ENCODE measurements around the gene CRTC2. TPM values are rescaled to one million over a fixed set of nuclear protein-coding genes. Genes with fewer than 3 reads are reported as not detected.

CRTC2 gene
- total RNA-seq, 1 experiment from 2014 or later = 40.8 TPM

- Histone ChIP-seq H3K27ac (ENCODE audit: low read depth, low read length, poor library complexity, severe bottlenecking) (peak overlapping the region; percentile 77), H3K9me3 (ENCODE audit: low read depth, low read length, poor library complexity, severe bottlenecking) (no peaks in the 10 kb centered on the region), H3K4me3 (ENCODE audit: low read depth, low read length, poor library complexity, severe bottlenecking) (peak overlapping the region; percentile 75), H3K4me1 (ENCODE audit: insufficient read depth, low read length, poor library complexity, severe bottlenecking) (peaks cover 27% of the 10 kb centered on the region), H3K27me3 (replicated peaks; ENCODE audit: insufficient read depth, low read depth, low read length, poor library complexity) (no peaks in the 10 kb centered on the region), H3K36me3 (ENCODE audit: insufficient read depth, low read length, poor library complexity, severe bottlenecking) (peaks cover under 1% of the 10 kb centered on the region)
- CTCF ChIA-PET = no interaction called here
- no peak for TF ChIP-seq CTCF (conservative IDR thresholded peaks at IDR 0.05; ENCODE audit: low read depth, low read length)
- TF ChIP-seq EZH2 (IDR thresholded peaks at IDR 0.05; ENCODE audit: borderline replicate concordance, low read depth, low read length, poor library complexity, severe bottlenecking) = no peak
- no TSS peak for BruUV-seq (replicated peaks)
- intact Hi-C loops (cut with micrococcal nuclease; ENCODE audit: unreplicated experiment) = loop anchor here (2.0 to 5.0 kb wide), 2 partner anchors 66 to 99 kb away; partner anchors contain the start of gene RAB13
- POLR2A ChIA-PET (ENCODE audit: low non-redundant PET) = interaction anchor here (0.7 kb wide), 1 partner anchor 17 kb away, joined by 3 read pairs; no protein-coding TSS in a partner anchor
- DNase-seq (ENCODE audit: low spot score) = no peak
Measured at GRCh38 chr1:153921080-153921802, 37.2 kb downstream of the CRTC2 start.

GRCh38 chr1:153919876-153920852, 38.2 kb downstream of the CRTC2 start:
- Histone ChIP-seq H3K36me3 (ENCODE audit: insufficient read depth, low read length, poor library complexity, severe bottlenecking) (peaks cover 2% of the 10 kb centered on the region), H3K4me1 (ENCODE audit: insufficient read depth, low read length, poor library complexity, severe bottlenecking) (peaks cover 27% of the 10 kb centered on the region), H3K9me3 (ENCODE audit: low read depth, low read length, poor library complexity, severe bottlenecking) (no peaks in the 10 kb centered on the region), H3K27me3 (replicated peaks; ENCODE audit: insufficient read depth, low read depth, low read length, poor library complexity) (no peaks in the 10 kb centered on the region), H3K27ac (ENCODE audit: low read depth, low read length, poor library complexity, severe bottlenecking) (peak overlapping the region; percentile 32), H3K4me3 (ENCODE audit: low read depth, low read length, poor library complexity, severe bottlenecking) (peak overlapping the region; percentile 75)
- ChIA-PET CTCF (interaction anchor here (0.6 to 1.0 kb wide), 2 partner anchors 93 to 161 kb away, joined by 3 to 4 read pairs; no protein-coding TSS in a partner anchor), POLR2A (ENCODE audit: low non-redundant PET) (no interaction called here)
- DNase-seq (ENCODE audit: low spot score) = peak; percentile 37
- no TSS peak for BruUV-seq (replicated peaks)
- intact Hi-C loops (cut with micrococcal nuclease; ENCODE audit: unreplicated experiment) = loop anchor here (2.0 to 5.0 kb wide), 2 partner anchors 67 to 98 kb away; partner anchors contain the start of gene RAB13
- TF ChIP-seq CTCF (conservative IDR thresholded peaks at IDR 0.05; ENCODE audit: low read depth, low read length) (peak; percentile 32; the same call in 1 of the 2 replicates), EZH2 (IDR thresholded peaks at IDR 0.05; ENCODE audit: borderline replicate concordance, low read depth, low read length, poor library complexity, severe bottlenecking) (no peak)

GRCh38 chr1:153916297-153916696, 42.1 kb downstream of the CRTC2 start:
- ChIA-PET CTCF (no interaction called here), POLR2A (ENCODE audit: low non-redundant PET) (no interaction called here)
- intact Hi-C loops (cut with micrococcal nuclease; ENCODE audit: unreplicated experiment) = no loop called here
- no peaks in the 10 kb centered on the region for H3K9me3 ChIP-seq (ENCODE audit: low read depth, low read length, poor library complexity, severe bottlenecking)
- H3K27ac ChIP-seq (ENCODE audit: low read depth, low read length, poor library complexity, severe bottlenecking) = no peak overlapping the region
- peaks cover 18% of the 10 kb centered on the region for H3K4me1 ChIP-seq (ENCODE audit: insufficient read depth, low read length, poor library complexity, severe bottlenecking)
- H3K27me3 ChIP-seq (replicated peaks; ENCODE audit: insufficient read depth, low read depth, low read length, poor library complexity) = no peaks in the 10 kb centered on the region
- TF ChIP-seq EZH2 (IDR thresholded peaks at IDR 0.05; ENCODE audit: borderline replicate concordance, low read depth, low read length, poor library complexity, severe bottlenecking) (no peak), CTCF (conservative IDR thresholded peaks at IDR 0.05; ENCODE audit: low read depth, low read length) (no peak)
- no peak for DNase-seq (ENCODE audit: low spot score)
- no TSS peak for BruUV-seq (replicated peaks)
- no peak overlapping the region for H3K4me3 ChIP-seq (ENCODE audit: low read depth, low read length, poor library complexity, severe bottlenecking)
- H3K36me3 ChIP-seq (ENCODE audit: insufficient read depth, low read length, poor library complexity, severe bottlenecking) = peaks cover 2% of the 10 kb centered on the region
